NCI-H128 (cell line): Measurements from ENCODE around the gene PATJ.
"Not testable (repeated sequence)": the region's sequence is repeated elsewhere in the genome, so short reads cannot be mapped to it uniquely, and the experiment has no call there.

Source experiments
- DNase-seq: peaks from one replicate; lab custom pipeline; 2025; ENCODE audit not compliant: unreplicated experiment; lab: John Stamatoyannopoulos, UW

Gene PATJ

DNA sequence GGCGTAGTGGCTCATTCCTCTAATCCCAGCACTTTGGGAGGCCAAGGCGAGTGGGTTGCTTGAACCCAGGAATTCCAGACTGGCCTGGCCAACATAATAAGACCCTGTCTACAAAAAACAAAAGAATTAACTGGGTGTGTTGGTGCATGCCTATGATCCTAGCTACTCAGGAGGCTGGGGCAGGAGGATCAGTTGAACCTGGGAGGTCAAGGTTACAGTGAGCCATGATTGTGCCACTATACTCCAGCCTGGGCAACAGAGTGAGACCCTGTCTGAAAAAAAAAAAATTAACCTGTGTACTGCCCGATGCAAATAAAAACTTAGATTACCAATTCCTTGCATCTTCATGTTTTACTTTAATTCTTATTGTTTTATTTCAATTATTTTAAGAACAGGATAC lies 193.2 kb downstream of the PATJ start:
- no peak for DNase-seq

DNA sequence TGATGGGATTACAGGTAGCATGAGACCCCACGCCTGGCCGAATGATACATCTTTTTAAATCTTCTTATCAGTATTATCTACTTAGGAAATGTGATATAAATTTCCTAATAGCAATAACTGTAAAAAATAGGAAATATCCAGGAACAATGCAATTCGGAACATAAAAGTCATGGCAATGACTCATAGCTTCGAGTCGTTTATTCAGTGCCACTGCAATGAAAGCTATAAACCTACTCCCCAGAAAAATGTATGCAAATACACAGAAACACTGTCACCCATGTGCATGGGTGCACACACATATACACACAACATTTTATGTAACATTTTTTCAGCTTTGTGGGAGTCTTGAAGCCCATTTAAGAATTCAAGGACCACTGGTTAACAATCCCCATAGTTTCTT lies 194.6 kb downstream of the PATJ start:
- no peak for DNase-seq

DNA sequence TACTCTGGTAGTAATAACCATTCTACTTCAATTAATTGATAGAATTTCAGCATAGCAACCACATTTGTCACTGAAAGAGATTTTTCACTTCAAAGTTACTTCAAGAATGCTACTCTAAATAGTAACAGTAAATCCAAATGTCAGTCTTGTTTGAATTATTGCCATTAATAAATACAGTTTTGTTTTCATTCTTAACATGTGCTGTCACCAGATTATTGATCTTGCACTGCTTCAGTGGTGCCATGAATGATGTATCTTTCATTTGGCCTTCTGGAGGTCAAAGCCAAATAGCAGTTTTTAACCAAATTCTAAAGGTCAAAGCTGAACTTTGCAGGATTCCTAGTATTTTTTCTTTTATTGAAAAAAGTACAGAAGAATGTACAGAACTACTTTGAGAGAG lies 199.5 kb downstream of the PATJ start:
- DNase-seq = no peak

- DNase-seq = no peak
These were observed 200.6 kb downstream of the PATJ start for GRCh38 chr1:61942856-61943255.

- DNase-seq = not testable (repeated sequence)
These were observed 206.4 kb downstream of the PATJ start for GRCh38 chr1:61948685-61949084.

- no peak for DNase-seq
These were observed 208.1 kb downstream of the PATJ start for GRCh38 chr1:61950418-61950817.

DNA sequence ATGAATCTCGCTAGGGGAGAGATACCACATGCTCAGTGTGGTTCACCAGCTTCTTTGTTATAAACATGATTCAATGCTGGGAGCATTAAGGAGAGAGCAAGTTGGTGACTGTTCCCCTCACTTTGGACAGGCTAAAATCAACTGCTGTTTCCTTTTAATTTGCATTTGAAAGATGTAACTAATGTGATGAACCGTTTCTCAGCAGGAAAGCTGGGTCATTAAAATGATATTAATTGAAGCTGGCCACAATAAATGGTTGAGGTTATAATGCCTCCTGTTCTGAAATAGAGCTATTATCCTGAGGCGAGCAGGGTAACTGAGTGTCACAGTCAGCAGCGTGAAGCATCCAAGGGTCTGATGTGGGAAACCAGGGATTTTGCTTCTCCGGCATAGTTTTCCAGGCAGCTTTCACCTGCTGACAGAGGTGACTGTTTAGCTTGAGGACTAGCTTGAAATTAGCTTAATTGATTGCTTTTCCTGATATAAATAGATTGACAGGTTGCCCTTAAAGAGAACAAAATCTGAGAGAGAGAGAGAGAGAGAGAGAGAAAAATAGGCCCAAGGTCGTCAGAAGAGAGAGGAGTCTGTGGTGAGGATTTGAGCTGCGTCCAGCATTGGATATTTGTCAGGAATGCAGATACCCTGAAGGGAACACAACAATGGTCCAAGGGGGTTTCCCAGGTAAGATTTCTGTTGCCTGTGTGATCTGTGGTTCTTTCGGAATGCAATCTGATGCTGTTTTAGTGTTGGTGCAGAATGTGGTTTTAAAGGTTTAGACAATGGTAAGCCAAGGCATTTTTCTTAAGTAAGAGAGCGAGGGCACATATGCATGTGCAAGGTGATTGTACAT lies 209.7 kb downstream of the PATJ start:
- DNase-seq = no peak

GRCh38 chr1:61952675-61953074 lies 210.4 kb downstream of the PATJ start:
- DNase-seq = no peak

- no peak for DNase-seq
These were observed 211.0 kb downstream of the PATJ start for GRCh38 chr1:61953076-61953789.

DNA sequence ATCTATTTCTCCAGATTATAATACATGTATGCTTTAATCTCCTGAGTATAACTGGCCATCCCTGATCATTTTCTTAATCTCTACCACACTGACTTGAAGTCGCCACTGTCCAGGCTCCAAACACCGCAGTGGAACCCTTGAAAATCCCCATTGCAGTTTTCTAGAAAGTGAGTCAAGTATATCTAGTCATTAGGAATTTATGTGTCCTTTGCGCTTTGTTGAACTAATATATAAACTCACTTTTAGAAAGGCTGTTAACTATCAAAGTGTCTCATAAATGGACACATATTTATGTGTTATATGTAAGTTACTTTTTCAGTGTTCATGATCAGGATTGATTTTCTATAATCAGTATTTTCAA lies 211.5 kb downstream of the PATJ start:
- no peak for DNase-seq

DNA sequence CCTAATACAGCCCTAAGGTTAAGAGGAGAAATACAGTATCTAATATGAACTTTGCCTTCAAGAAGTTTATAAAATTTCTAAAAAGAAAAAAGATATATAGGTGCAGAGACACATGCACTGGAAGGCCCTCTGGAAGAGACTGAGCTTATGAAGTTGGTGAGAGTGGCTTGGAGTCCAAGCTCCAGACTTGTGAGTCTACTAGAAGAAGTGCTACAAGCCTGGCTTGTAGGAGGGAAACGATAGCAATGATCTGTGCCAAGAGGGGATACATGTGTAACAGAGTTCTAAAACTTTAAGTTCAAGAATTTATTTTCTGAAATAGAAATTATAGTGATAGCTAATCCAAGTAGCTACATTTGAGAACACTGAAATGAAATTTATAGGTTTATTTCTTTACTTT lies 213.0 kb downstream of the PATJ start:
- DNase-seq = no peak

DNA sequence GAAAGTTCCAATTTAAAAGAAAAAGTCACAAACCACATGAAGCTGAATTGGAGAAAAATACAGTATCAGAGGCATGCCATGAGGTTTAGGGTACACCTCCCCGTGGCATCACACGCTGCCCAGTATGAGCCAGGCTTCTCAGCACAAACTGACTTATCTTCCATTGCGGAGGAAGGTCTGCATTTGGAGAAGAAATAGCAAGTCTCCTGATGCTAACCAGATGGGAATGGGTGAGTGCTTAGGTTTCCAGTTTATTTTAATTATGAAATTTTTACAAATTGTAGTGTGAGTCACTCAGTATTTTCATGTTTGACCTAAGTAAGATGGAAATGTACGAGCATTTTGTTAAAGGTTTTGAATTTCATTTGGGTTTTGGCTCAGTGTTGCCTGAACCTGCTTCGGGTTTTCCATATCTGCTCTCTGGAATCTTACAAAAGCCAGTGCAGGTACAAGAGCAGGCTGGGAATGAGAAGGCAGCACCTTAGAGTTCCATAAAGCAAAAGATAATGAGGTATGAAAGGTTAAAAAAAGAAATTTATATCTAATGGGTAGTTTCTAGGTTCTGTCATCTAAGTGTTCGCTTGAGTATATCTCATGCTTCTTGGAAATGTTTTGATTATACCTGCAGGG lies 213.9 kb downstream of the PATJ start:
- DNase-seq = no peak

DNA sequence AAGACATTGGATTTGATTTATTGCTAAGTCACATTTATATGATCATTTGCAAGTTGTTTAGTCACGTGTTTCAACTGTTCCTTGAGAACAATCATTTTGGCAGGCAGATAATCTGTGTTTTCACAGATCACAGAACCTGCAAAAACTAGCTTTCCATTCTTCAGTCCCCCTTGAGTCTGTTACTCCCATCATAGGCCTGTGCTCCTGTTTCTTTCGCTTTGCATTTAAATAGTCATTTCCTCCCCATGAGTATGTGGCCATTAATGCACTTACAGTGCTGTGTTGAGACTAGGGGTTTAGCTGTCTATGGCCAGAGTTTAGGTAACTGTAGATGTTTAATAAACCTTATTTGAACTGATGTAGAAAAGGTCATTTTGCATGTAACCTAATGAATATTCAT lies 214.5 kb downstream of the PATJ start:
- no peak for DNase-seq

- DNase-seq = no peak
These were observed 218.7 kb downstream of the PATJ start for GRCh38 chr1:61961009-61961408.

DNA sequence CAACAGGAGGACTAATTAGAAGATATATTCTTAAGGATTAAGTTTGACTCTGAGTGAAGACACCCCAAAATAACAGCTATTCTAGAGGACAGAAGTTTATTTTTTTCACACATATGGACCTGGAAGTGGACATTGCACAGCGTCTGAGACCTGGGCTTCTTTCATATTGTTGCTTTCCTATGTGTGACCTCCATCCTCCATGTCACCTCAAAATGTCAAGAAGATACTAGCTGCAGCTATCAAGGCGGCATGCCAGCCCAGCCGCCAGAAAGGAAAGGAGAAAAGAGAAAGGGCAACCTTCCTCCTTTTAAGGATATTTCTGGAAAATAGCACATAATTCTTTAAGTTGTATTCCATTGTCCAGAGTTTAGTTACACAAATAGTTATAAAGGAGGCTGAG lies 220.4 kb downstream of the PATJ start:
- no peak for DNase-seq

GRCh38 chr1:61966450-61967225 lies 224.4 kb downstream of the PATJ start:
- DNase-seq = not testable (repeated sequence)

GRCh38 chr1:61967750-61968149 lies 225.5 kb downstream of the PATJ start:
- DNase-seq = no peak

DNA sequence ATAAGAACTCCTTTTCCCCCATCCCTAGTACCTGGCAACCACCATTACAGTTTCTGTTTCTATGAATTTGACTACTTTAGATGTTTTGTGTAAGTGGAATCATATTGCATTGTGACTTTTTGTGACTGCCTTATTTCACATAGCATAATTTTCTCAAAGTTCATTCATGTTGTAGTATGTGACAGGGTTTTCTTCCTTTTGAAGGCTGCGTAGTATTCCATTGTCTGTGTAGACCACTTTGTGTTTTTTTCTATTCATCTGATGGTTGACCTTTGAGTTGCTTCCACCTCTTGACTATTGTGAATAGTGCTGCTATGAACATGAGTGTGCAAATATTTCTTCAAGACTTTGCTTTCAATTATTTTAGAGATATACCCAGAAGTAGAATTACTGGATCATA lies 226.6 kb downstream of the PATJ start:
- DNase-seq = no peak

- no peak for DNase-seq
These were observed 231.0 kb downstream of the PATJ start for GRCh38 chr1:61973100-61973837.

GRCh38 chr1:61975638-61976037 lies 233.4 kb downstream of the PATJ start:
- DNase-seq = no peak

GRCh38 chr1:61976566-61976965 lies 234.3 kb downstream of the PATJ start:
- no peak for DNase-seq
